ENCODE results near the gene PLEKHG5.
A peak's percentile ranks its signal among the peaks of the same experiment; 100 is the strongest.

PLEKHG5 gene

DNA sequence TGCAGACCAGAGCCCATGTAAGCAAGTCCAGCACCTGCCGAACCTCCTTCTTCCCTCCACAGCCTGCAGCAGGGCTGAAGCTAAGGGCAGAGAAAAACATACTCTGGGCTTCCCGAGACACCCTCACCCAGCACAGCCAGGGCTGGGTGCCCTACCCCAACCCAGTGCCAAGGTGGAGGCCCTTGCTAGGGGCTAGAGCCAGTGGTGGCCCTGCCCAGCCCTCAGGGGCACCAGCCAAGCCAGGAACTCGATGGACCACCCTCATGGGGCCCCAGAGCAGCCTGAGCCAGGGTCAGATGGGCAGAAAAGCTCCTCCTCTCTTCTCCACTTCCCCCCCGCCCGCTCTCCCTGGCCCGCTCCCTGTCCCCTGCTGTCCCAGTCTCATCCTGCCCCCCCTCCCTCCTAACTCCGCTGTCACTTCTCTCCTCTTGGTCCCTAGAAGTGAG is 41.4 kb downstream of the PLEKHG5 start:
- no peak overlapping the region for H3K56ac ChIP-seq (ENCODE audit: low read length)
- no peaks in the 10 kb centered on the region for H3K79me2 ChIP-seq (ENCODE audit: control insufficient read depth, insufficient read depth, low read length)
- H2AK5ac ChIP-seq (ENCODE audit: low read length): no peak overlapping the region
- no peaks in the 10 kb centered on the region for H3K79me1 ChIP-seq (ENCODE audit: low read length)
- no peak overlapping the region for H2BK15ac ChIP-seq (replicated peaks; ENCODE audit: low read depth)
- WGBS (ENCODE audit: extremely low coverage, insufficient coverage, low lambda C conversion rate): no CpG with 5 or more reads among the region's 7 CpGs
- H2BK120ac ChIP-seq (ENCODE audit: low read depth, low read length): no peak overlapping the region
- no peak overlapping the region for H3K18ac ChIP-seq (ENCODE audit: low read length)
- H3K4me1 ChIP-seq (ENCODE audit: control insufficient read depth, low read depth, low read length): no peaks in the 10 kb centered on the region
- no peak overlapping the region for H2BK5ac ChIP-seq (ENCODE audit: low read length)
- no peak overlapping the region for H3K4me3 ChIP-seq (ENCODE audit: low read length)
- H3K9ac ChIP-seq (ENCODE audit: low read length): no peak overlapping the region
- H3K4ac ChIP-seq (ENCODE audit: low read depth, low read length): no peak overlapping the region
- no peak overlapping the region for H3K4me2 ChIP-seq (ENCODE audit: low read length)
- H3K27ac ChIP-seq (ENCODE audit: low read depth, low read length): no peak overlapping the region
- no peak overlapping the region for H3K23ac ChIP-seq (ENCODE audit: low read length)
- no peaks in the 10 kb centered on the region for H3K36me3 ChIP-seq (ENCODE audit: control insufficient read depth, insufficient read depth, low read length)
- no peak for DNase-seq
- no peak overlapping the region for H4K5ac ChIP-seq (ENCODE audit: low read length)
- H3K27me3 ChIP-seq (ENCODE audit: insufficient read depth, low read length, poor library complexity): no peaks in the 10 kb centered on the region
- no peak overlapping the region for H4K8ac ChIP-seq (ENCODE audit: low read depth, low read length)

DNA sequence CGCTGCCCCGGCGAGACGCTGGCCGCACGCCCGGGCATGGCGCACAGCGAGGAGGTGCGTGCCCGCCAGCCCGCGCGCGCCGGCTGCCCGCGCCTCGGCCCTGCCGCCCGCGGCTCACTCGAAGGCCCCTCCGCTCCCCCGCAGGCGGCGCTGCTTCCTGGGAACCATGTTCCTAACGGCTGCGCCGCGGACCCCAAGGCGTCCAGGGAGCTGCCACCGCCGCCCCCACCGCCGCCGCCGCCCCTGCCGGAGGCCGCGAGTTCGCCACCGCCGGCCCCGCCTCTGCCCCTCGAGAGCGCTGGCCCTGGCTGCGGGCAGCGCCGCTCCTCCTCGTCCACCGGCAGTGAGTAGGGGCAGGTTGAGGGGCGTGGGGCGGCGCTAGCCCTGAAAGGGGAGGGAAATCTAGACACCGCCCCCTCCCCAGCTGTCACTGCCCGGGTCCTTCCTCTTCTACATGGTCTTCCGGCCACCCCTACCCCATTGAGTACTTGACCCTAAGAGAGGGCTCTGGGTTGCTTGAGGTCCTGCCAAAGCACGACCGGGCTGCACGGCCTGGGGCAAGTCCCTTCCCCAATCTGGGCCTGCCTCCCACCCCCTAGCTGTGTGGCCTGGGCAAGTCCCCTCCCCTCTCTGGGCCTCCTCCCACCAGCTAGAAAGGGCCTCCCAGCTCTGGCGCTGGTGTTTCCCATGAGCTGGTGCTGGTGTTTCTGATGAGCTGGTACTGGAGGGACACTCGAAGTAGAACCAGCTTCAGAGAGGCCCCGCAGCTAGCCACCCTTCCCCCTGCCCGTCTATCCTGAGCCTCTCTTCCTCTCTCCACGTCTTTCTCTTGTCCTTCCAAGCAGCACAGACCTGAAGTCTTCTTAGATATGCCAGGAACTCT is 42.5 kb downstream of the PLEKHG5 start:
- no CpG with 5 or more reads among the region's 66 CpGs for whole genome bisulfite sequencing (ENCODE audit: extremely low coverage, insufficient coverage, low lambda C conversion rate)
- H3K4me3 ChIP-seq (ENCODE audit: low read length): no peak overlapping the region

DNA sequence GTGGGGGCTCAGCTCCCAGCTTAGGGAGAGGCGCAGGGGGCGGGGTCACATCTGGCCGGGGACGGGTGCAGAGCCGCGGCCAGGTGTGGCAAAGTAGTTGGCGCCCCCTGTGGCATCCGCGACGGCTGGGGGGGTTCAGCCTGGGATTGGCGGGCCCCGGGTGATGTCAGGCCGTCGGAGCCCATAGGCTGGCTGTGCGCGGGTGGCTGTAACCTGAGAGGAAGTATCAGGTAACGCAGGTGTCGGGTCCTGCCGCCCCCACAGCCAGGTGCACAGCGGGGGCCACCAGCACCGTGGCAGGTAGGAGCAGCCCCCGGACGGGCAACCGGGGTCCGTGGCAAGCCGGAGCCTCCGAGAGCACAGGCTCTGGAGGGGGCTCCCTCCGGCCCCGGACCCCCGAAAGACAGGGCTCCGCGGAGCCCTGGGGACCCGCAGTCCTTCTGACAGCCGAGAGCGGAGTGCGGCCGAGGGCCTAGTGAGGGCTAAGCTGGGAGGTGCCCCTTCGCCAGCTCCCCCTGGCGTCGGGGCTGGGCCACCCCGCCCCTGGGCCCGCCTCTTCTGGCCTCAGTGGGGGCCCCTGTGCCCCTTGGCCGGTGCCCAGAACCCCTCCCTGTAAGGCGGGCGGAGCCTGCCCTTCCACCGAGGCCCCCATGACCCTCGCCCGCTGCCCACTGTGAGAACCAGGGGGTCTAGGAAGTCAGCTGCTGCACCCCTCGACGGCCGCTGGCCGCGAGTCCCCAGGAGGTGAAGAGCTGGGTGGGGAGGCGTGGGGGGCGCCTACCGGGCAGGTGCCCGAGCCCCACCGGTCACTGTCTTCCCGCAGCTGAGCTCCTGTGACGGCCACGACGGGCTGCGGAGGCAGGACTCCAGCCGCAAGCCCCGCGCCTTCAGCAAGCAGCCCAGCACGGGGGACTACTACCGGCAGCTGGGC is 43.4 kb downstream of the PLEKHG5 start:
- peak; percentile 84 for DNase-seq

More for the DNA sequence above, 42.5 kb downstream of the PLEKHG5 start:
- Histone ChIP-seq H2BK120ac (ENCODE audit: low read depth, low read length) (no peak overlapping the region), H3K56ac (ENCODE audit: low read length) (no peak overlapping the region), H3K79me2 (ENCODE audit: control insufficient read depth, insufficient read depth, low read length) (no peaks in the 10 kb centered on the region), H3K27ac (ENCODE audit: low read depth, low read length) (no peak overlapping the region), H3K4me1 (ENCODE audit: control insufficient read depth, low read depth, low read length) (no peaks in the 10 kb centered on the region), H4K8ac (ENCODE audit: low read depth, low read length) (no peak overlapping the region), H3K4me2 (ENCODE audit: low read length) (no peak overlapping the region), H2BK5ac (ENCODE audit: low read length) (no peak overlapping the region), H3K36me3 (ENCODE audit: control insufficient read depth, insufficient read depth, low read length) (no peaks in the 10 kb centered on the region), H3K27me3 (ENCODE audit: insufficient read depth, low read length, poor library complexity) (no peaks in the 10 kb centered on the region), H3K9ac (ENCODE audit: low read length) (no peak overlapping the region), H3K18ac (ENCODE audit: low read length) (no peak overlapping the region), H3K4ac (ENCODE audit: low read depth, low read length) (no peak overlapping the region), H3K23ac (ENCODE audit: low read length) (no peak overlapping the region), H2AK5ac (ENCODE audit: low read length) (no peak overlapping the region), H4K5ac (ENCODE audit: low read length) (no peak overlapping the region), H3K79me1 (ENCODE audit: low read length) (no peaks in the 10 kb centered on the region), H2BK15ac (replicated peaks; ENCODE audit: low read depth) (no peak overlapping the region)
- peak; percentile 73 for DNase-seq

DNA sequence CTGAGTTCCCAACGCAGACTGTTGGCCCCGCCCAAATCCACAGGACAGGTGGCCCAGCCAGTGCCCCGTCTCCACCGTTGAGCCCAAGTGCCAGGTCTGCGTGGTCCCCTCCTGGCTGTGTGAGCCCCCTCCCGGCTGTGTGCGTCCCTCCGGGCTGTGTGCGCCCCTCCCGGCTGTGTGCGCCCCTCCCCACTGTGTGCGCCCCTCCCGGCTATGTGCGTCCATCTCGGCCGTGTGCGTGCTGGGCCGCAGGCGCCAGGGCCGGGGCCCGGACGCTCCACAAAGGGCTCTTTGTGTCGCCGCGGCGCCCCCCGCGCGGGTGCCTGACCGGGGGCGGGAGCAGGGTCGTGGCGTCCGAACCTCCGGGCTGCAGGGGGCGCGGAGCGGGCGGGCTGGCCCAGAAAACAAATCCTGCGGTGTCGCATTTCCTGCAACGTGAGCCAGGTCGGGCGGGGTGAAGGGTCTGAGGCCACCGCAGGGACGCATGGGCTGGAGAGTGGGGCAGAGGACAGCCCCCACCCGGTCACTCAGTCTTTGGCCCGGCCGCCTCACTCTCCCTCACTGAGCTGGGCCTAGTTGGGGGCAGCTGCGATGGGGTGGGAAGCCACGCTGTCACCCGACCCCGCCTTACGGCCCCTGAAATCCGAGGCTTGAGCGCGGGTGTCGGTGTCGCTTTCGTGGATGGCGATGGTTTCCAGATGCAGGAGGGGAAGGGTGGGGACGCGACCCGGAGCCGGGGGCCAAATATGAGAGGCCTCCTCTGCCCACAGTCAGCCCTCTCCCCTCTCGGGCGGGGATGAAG is 44.2 kb downstream of the PLEKHG5 start:
- H3K4ac ChIP-seq (ENCODE audit: low read depth, low read length): no peak overlapping the region
- H3K18ac ChIP-seq (ENCODE audit: low read length): no peak overlapping the region
- H3K23ac ChIP-seq (ENCODE audit: low read length): no peak overlapping the region
- H3K36me3 ChIP-seq (ENCODE audit: control insufficient read depth, insufficient read depth, low read length): no peaks in the 10 kb centered on the region
- no peak overlapping the region for H2BK120ac ChIP-seq (ENCODE audit: low read depth, low read length)
- H3K4me3 ChIP-seq (ENCODE audit: low read length): no peak overlapping the region
- peak overlapping the region; percentile 79 for H3K56ac ChIP-seq (ENCODE audit: low read length)
- H4K5ac ChIP-seq (ENCODE audit: low read length): no peak overlapping the region
- no peak overlapping the region for H2AK5ac ChIP-seq (ENCODE audit: low read length)
- H3K27me3 ChIP-seq (ENCODE audit: insufficient read depth, low read length, poor library complexity): no peaks in the 10 kb centered on the region
- no peaks in the 10 kb centered on the region for H3K79me1 ChIP-seq (ENCODE audit: low read length)
- H2BK5ac ChIP-seq (ENCODE audit: low read length): no peak overlapping the region
- peak overlapping the region; percentile 56 for H3K4me2 ChIP-seq (ENCODE audit: low read length)
- no peak overlapping the region for H2BK15ac ChIP-seq (replicated peaks; ENCODE audit: low read depth)
- no CpG with 5 or more reads among the region's 67 CpGs for WGBS (ENCODE audit: extremely low coverage, insufficient coverage, low lambda C conversion rate)
- no peaks in the 10 kb centered on the region for H3K79me2 ChIP-seq (ENCODE audit: control insufficient read depth, insufficient read depth, low read length)
- DNase-seq: peak; percentile 56
- peak overlapping the region; percentile 44 for H3K9ac ChIP-seq (ENCODE audit: low read length)
- H3K27ac ChIP-seq (ENCODE audit: low read depth, low read length): no peak overlapping the region
- no peaks in the 10 kb centered on the region for H3K4me1 ChIP-seq (ENCODE audit: control insufficient read depth, low read depth, low read length)
- H4K8ac ChIP-seq (ENCODE audit: low read depth, low read length): no peak overlapping the region

More for the DNA sequence above, 43.4 kb downstream of the PLEKHG5 start:
- no peaks in the 10 kb centered on the region for H3K27me3 ChIP-seq (ENCODE audit: insufficient read depth, low read length, poor library complexity)
- no peak overlapping the region for H2BK5ac ChIP-seq (ENCODE audit: low read length)
- H3K56ac ChIP-seq (ENCODE audit: low read length): peak overlapping the region; percentile 79
- H3K23ac ChIP-seq (ENCODE audit: low read length): no peak overlapping the region
- H3K27ac ChIP-seq (ENCODE audit: low read depth, low read length): no peak overlapping the region
- H3K79me2 ChIP-seq (ENCODE audit: control insufficient read depth, insufficient read depth, low read length): no peaks in the 10 kb centered on the region
- no peak overlapping the region for H2AK5ac ChIP-seq (ENCODE audit: low read length)
- H3K4ac ChIP-seq (ENCODE audit: low read depth, low read length): no peak overlapping the region
- H3K79me1 ChIP-seq (ENCODE audit: low read length): no peaks in the 10 kb centered on the region
- no peak overlapping the region for H2BK15ac ChIP-seq (replicated peaks; ENCODE audit: low read depth)
- H3K4me2 ChIP-seq (ENCODE audit: low read length): peak overlapping the region; percentile 56
- no peak overlapping the region for H4K5ac ChIP-seq (ENCODE audit: low read length)
- H4K8ac ChIP-seq (ENCODE audit: low read depth, low read length): no peak overlapping the region
- H3K9ac ChIP-seq (ENCODE audit: low read length): peak overlapping the region; percentile 44
- no peak overlapping the region for H2BK120ac ChIP-seq (ENCODE audit: low read depth, low read length)
- WGBS (ENCODE audit: extremely low coverage, insufficient coverage, low lambda C conversion rate): no CpG with 5 or more reads among the region's 68 CpGs
- no peak overlapping the region for H3K18ac ChIP-seq (ENCODE audit: low read length)
- no peaks in the 10 kb centered on the region for H3K36me3 ChIP-seq (ENCODE audit: control insufficient read depth, insufficient read depth, low read length)
- H3K4me1 ChIP-seq (ENCODE audit: control insufficient read depth, low read depth, low read length): no peaks in the 10 kb centered on the region
- H3K4me3 ChIP-seq (ENCODE audit: low read length): no peak overlapping the region

GRCh38 chr1:6446665-6447015 is 44.8 kb downstream of the PLEKHG5 start:
- H3K79me2 ChIP-seq (ENCODE audit: control insufficient read depth, insufficient read depth, low read length): no peaks in the 10 kb centered on the region
- peak overlapping the region; percentile 44 for H3K9ac ChIP-seq (ENCODE audit: low read length)
- H2BK5ac ChIP-seq (ENCODE audit: low read length): no peak overlapping the region
- no peak overlapping the region for H3K4ac ChIP-seq (ENCODE audit: low read depth, low read length)
- H3K23ac ChIP-seq (ENCODE audit: low read length): no peak overlapping the region
- H3K27me3 ChIP-seq (ENCODE audit: insufficient read depth, low read length, poor library complexity): no peaks in the 10 kb centered on the region
- H2BK15ac ChIP-seq (replicated peaks; ENCODE audit: low read depth): no peak overlapping the region
- no peaks in the 10 kb centered on the region for H3K4me1 ChIP-seq (ENCODE audit: control insufficient read depth, low read depth, low read length)
- no peak overlapping the region for H4K5ac ChIP-seq (ENCODE audit: low read length)
- H3K36me3 ChIP-seq (ENCODE audit: control insufficient read depth, insufficient read depth, low read length): no peaks in the 10 kb centered on the region
- peak overlapping the region; percentile 74 for H3K56ac ChIP-seq (ENCODE audit: low read length)
- H2AK5ac ChIP-seq (ENCODE audit: low read length): no peak overlapping the region
- DNase-seq: no peak
- H3K18ac ChIP-seq (ENCODE audit: low read length): no peak overlapping the region
- H3K4me2 ChIP-seq (ENCODE audit: low read length): peak overlapping the region; percentile 41
- H3K27ac ChIP-seq (ENCODE audit: low read depth, low read length): no peak overlapping the region
- WGBS (ENCODE audit: extremely low coverage, insufficient coverage, low lambda C conversion rate): no CpG with 5 or more reads among the region's 4 CpGs
- no peaks in the 10 kb centered on the region for H3K79me1 ChIP-seq (ENCODE audit: low read length)
- no peak overlapping the region for H2BK120ac ChIP-seq (ENCODE audit: low read depth, low read length)
- H4K8ac ChIP-seq (ENCODE audit: low read depth, low read length): no peak overlapping the region
- no peak overlapping the region for H3K4me3 ChIP-seq (ENCODE audit: low read length)

Data from mesendoderm (in vitro differentiated cells).